H1 (cell line): ENCODE results near the gene NSFL1C. TPM values are rescaled to one million over a fixed set of nuclear protein-coding genes. Genes with fewer than 3 reads are reported as not detected.

Experiments
- RNF2 ChIP-seq: fragments of 200-900, 300-1000 bp; sonication (generic); IDR thresholded peaks from 2 replicates; pipeline ENCODE4 v1.7.1; 2016; ENCODE audit warnings: borderline replicate concordance, low read depth, mild to moderate bottlenecking, antibody characterized with exemption, low read length; ENCODE audit not compliant: poor library complexity, severe bottlenecking; ENCODE audit errors: missing control alignments
- SP2 ChIP-seq: IDR thresholded peaks from 2 replicates; pipeline ENCODE4 v1.6.1; 2012; ENCODE audit warnings: mild to moderate bottlenecking, low read length, inconsistent platforms
- SP4 ChIP-seq: IDR thresholded peaks from 2 replicates; pipeline ENCODE4 v1.6.1; 2012; ENCODE audit warnings: low read length, inconsistent platforms
- TBP ChIP-seq: IDR thresholded peaks from 2 replicates; pipeline ENCODE4 v1.6.1; 2011; ENCODE audit warnings: low read depth, low read length, improper control_type of control experiment
- polyA plus RNA-seq, 7 experiments: library from polyadenylated mRNA; depleted of rRNA in 3 of 7; stranded (reverse) in 5 of 7; unstranded in 2 of 7; fragments of >200 nt in 5 of 7; fragments of 200-250 nt in 2 of 7; gene quantifications; 1 replicate in 5 of 7; 2 replicates in 1 of 7; 4 replicates in 1 of 7; pipeline versions ENCODE4 v1.2.1 to v1.2.3, GENCODE V29; 2011 to 2013; ENCODE audit warnings: missing spikeins in 2 of 7, mixed read lengths in 2 of 7
- total RNA-seq: library from RNA; stranded (reverse); fragmentation: NEBNext Ultra II Directional; extraction: Animal tissue kit (Norgen Biotek cat#: 25700); gene quantifications from 2 replicates; pipeline ENCODE4 v1.2.1, GENCODE V29; 2021
- TF ChIP-seq, protein P1 (sequence below): fragments of 300-600 bp; sonication (generic); IDR thresholded peaks from 2 replicates; pipeline ENCODE4 v1.7.1; 2012; ENCODE audit warnings: low read length, moderate library complexity, mild to moderate bottlenecking, inconsistent platforms; ENCODE audit not compliant: insufficient replicate concordance

NSFL1C gene
- total and polyA plus RNA-seq, 2 of the 8 experiments (the other 6 are each of a cell fraction or from before 2014, with no cell fraction given) = 21.6 to 98.0 TPM

- TF ChIP-seq SP4 = no peak
- TF ChIP-seq SP2 = no peak
- TF ChIP-seq, protein P1, sequence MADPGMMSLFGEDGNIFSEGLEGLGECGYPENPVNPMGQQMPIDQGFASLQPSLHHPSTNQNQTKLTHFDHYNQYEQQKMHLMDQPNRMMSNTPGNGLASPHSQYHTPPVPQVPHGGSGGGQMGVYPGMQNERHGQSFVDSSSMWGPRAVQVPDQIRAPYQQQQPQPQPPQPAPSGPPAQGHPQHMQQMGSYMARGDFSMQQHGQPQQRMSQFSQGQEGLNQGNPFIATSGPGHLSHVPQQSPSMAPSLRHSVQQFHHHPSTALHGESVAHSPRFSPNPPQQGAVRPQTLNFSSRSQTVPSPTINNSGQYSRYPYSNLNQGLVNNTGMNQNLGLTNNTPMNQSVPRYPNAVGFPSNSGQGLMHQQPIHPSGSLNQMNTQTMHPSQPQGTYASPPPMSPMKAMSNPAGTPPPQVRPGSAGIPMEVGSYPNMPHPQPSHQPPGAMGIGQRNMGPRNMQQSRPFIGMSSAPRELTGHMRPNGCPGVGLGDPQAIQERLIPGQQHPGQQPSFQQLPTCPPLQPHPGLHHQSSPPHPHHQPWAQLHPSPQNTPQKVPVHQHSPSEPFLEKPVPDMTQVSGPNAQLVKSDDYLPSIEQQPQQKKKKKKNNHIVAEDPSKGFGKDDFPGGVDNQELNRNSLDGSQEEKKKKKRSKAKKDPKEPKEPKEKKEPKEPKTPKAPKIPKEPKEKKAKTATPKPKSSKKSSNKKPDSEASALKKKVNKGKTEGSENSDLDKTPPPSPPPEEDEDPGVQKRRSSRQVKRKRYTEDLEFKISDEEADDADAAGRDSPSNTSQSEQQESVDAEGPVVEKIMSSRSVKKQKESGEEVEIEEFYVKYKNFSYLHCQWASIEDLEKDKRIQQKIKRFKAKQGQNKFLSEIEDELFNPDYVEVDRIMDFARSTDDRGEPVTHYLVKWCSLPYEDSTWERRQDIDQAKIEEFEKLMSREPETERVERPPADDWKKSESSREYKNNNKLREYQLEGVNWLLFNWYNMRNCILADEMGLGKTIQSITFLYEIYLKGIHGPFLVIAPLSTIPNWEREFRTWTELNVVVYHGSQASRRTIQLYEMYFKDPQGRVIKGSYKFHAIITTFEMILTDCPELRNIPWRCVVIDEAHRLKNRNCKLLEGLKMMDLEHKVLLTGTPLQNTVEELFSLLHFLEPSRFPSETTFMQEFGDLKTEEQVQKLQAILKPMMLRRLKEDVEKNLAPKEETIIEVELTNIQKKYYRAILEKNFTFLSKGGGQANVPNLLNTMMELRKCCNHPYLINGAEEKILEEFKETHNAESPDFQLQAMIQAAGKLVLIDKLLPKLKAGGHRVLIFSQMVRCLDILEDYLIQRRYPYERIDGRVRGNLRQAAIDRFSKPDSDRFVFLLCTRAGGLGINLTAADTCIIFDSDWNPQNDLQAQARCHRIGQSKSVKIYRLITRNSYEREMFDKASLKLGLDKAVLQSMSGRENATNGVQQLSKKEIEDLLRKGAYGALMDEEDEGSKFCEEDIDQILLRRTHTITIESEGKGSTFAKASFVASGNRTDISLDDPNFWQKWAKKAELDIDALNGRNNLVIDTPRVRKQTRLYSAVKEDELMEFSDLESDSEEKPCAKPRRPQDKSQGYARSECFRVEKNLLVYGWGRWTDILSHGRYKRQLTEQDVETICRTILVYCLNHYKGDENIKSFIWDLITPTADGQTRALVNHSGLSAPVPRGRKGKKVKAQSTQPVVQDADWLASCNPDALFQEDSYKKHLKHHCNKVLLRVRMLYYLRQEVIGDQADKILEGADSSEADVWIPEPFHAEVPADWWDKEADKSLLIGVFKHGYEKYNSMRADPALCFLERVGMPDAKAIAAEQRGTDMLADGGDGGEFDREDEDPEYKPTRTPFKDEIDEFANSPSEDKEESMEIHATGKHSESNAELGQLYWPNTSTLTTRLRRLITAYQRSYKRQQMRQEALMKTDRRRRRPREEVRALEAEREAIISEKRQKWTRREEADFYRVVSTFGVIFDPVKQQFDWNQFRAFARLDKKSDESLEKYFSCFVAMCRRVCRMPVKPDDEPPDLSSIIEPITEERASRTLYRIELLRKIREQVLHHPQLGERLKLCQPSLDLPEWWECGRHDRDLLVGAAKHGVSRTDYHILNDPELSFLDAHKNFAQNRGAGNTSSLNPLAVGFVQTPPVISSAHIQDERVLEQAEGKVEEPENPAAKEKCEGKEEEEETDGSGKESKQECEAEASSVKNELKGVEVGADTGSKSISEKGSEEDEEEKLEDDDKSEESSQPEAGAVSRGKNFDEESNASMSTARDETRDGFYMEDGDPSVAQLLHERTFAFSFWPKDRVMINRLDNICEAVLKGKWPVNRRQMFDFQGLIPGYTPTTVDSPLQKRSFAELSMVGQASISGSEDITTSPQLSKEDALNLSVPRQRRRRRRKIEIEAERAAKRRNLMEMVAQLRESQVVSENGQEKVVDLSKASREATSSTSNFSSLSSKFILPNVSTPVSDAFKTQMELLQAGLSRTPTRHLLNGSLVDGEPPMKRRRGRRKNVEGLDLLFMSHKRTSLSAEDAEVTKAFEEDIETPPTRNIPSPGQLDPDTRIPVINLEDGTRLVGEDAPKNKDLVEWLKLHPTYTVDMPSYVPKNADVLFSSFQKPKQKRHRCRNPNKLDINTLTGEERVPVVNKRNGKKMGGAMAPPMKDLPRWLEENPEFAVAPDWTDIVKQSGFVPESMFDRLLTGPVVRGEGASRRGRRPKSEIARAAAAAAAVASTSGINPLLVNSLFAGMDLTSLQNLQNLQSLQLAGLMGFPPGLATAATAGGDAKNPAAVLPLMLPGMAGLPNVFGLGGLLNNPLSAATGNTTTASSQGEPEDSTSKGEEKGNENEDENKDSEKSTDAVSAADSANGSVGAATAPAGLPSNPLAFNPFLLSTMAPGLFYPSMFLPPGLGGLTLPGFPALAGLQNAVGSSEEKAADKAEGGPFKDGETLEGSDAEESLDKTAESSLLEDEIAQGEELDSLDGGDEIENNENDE = no peak
- TF ChIP-seq RNF2 = no peak
- no peak for TF ChIP-seq TBP
Measured at GRCh38 chr20:1422753-1423152, 43.9 kb downstream of the NSFL1C start (continued).
